WTC11 (cell line): ENCODE measurements around the gene CASP12. TPM values are rescaled to one million over a fixed set of nuclear protein-coding genes. Genes with fewer than 3 reads are reported as not detected.

ENCODE experiments used
- total RNA-seq: library from RNA; stranded (reverse); gene quantifications from 3 replicates; pipeline ENCODE4 v1.2.3, GENCODE V29; 2021
- TF ChIP-seq, protein P1 (sequence below): fragments of 250-450 bp; sonication (Bioruptor Pico); IDR thresholded peaks from 2 replicates; pipeline ENCODE4 v1.9.0; 2021; ENCODE audit warnings: mild to moderate bottlenecking, borderline replicate concordance
- TF ChIP-seq, protein P2 (sequence below): sonication (generic); formaldehyde crosslinking; IDR thresholded peaks from 2 replicates; pipeline ENCODE4 v1.8.0; 2022; ENCODE audit warnings: mild to moderate bottlenecking, missing genetic modification reagents
- TF ChIP-seq, protein P3 (sequence below): sonication (generic); formaldehyde crosslinking; IDR thresholded peaks from 2 replicates; pipeline ENCODE4 v1.8.0; 2023; ENCODE audit warnings: missing genetic modification reagents

CASP12 gene
- total RNA-seq, 1 experiment from 2014 or later = not detected

DNA sequence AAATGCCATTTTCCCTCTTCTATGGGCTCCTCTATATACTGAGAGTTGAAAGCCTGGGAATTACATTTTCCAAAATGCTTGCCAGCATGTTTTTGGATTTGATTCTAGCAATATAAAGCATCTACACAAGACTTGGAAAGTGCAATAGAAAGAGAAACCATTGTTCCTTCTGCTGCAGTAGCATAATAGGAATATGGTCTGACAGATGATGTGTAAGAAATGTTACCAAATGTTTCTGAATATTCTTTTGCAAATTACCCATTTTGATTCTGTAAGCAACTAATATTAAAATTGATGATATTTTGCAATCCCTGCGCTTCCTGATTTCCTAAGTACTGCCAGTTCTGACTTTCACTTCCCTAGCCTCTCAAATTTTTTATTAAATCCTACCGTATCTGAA, 61.6 kb downstream of the CASP12 start (continued):
- TF ChIP-seq, protein P1, sequence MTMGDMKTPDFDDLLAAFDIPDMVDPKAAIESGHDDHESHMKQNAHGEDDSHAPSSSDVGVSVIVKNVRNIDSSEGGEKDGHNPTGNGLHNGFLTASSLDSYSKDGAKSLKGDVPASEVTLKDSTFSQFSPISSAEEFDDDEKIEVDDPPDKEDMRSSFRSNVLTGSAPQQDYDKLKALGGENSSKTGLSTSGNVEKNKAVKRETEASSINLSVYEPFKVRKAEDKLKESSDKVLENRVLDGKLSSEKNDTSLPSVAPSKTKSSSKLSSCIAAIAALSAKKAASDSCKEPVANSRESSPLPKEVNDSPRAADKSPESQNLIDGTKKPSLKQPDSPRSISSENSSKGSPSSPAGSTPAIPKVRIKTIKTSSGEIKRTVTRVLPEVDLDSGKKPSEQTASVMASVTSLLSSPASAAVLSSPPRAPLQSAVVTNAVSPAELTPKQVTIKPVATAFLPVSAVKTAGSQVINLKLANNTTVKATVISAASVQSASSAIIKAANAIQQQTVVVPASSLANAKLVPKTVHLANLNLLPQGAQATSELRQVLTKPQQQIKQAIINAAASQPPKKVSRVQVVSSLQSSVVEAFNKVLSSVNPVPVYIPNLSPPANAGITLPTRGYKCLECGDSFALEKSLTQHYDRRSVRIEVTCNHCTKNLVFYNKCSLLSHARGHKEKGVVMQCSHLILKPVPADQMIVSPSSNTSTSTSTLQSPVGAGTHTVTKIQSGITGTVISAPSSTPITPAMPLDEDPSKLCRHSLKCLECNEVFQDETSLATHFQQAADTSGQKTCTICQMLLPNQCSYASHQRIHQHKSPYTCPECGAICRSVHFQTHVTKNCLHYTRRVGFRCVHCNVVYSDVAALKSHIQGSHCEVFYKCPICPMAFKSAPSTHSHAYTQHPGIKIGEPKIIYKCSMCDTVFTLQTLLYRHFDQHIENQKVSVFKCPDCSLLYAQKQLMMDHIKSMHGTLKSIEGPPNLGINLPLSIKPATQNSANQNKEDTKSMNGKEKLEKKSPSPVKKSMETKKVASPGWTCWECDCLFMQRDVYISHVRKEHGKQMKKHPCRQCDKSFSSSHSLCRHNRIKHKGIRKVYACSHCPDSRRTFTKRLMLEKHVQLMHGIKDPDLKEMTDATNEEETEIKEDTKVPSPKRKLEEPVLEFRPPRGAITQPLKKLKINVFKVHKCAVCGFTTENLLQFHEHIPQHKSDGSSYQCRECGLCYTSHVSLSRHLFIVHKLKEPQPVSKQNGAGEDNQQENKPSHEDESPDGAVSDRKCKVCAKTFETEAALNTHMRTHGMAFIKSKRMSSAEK (CRISPR knock-in tag) = no peak
- TF ChIP-seq, protein P2, sequence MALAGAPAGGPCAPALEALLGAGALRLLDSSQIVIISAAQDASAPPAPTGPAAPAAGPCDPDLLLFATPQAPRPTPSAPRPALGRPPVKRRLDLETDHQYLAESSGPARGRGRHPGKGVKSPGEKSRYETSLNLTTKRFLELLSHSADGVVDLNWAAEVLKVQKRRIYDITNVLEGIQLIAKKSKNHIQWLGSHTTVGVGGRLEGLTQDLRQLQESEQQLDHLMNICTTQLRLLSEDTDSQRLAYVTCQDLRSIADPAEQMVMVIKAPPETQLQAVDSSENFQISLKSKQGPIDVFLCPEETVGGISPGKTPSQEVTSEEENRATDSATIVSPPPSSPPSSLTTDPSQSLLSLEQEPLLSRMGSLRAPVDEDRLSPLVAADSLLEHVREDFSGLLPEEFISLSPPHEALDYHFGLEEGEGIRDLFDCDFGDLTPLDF (CRISPR knock-in tag) = no peak
- TF ChIP-seq, protein P3, sequence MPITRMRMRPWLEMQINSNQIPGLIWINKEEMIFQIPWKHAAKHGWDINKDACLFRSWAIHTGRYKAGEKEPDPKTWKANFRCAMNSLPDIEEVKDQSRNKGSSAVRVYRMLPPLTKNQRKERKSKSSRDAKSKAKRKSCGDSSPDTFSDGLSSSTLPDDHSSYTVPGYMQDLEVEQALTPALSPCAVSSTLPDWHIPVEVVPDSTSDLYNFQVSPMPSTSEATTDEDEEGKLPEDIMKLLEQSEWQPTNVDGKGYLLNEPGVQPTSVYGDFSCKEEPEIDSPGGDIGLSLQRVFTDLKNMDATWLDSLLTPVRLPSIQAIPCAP = no peak

Other genes starting within 250 kb of the CASP12 start
- 0.44 to 0.73 TPM (median 0.69 TPM) in 3 replicates for gene CASP4, start 70.1 kb upstream of the CASP12 start, total RNA-seq
- gene CASP5, start 124.7 kb upstream of the CASP12 start, total RNA-seq = not detected in 3 replicates
- 0.78 TPM in 1 of 3 replicates, not detected in the others for gene CASP1, start 136.7 kb upstream of the CASP12 start, total RNA-seq
- gene CARD16, start 146.9 kb upstream of the CASP12 start, total RNA-seq = not detected in 3 replicates
- not detected in 3 replicates for gene CARD18, start 241.3 kb upstream of the CASP12 start, total RNA-seq